ENCODE data around the gene PIAS1.

DNA sequence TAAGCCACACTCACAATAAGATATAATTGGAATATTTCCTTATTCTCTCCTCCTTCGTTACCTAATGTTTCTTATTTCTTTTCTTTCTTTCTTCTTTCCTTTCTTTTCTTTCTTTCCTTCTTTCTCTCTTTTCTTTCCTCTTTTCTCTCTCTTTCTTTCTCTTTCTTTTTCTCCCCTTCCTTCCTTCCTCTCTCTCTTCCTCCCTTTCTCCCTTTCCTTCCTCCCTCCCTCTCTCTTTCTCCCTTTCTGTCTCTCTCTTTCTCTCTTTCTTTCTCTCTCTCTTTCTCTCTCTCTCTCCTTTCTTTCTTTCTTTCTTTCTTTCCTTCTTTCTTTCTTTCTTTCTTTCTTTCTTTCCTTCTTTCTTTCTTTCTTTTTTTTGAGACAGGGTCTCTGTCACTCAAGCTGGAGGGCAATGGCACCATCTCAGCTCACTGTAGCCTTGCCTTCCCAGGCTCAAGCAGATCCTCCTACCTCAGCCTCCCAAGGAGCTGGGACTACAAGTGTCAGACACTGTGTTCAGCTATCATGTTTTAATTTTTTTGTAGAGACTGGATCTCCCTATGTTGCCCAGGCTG is 19.3 kb upstream of the PIAS1 start:
- TF ChIP-seq YY1 (IDR thresholded peaks at IDR 0.05; ENCODE audit: insufficient read depth, insufficient read length): no peak
- no peak for TF ChIP-seq ZNF274 (IDR thresholded peaks at IDR 0.05; ENCODE audit: low read depth, low read length)
